ENCODE measurements around the gene TTC16. TPM values are rescaled to one million over a fixed set of nuclear protein-coding genes. Genes with fewer than 3 reads are reported as not detected.

The TTC16 gene
- total RNA-seq, 4 donors from 2014 or later = 0.16 to 0.21 TPM; not detected in 2

GRCh38 chr9:127753148-127753547 lies 37.3 kb downstream of the TTC16 start:
- 82% methylated on average over 8 of the region's 8 CpGs for WGBS
- peaks cover 15% of the 10 kb centered on the region for H3K36me3 ChIP-seq
- no peak overlapping the region for H3K27ac ChIP-seq
- TF ChIP-seq EP300 (IDR thresholded peaks at IDR 0.05) = no peak
- TF ChIP-seq POLR2A (IDR thresholded peaks at IDR 0.05) = no peak
- TF ChIP-seq CTCF (IDR thresholded peaks at IDR 0.05) = no peak
- TF ChIP-seq POLR2AphosphoS5 (IDR thresholded peaks at IDR 0.05) = no peak
- H3K27me3 ChIP-seq = peaks cover 34% of the 10 kb centered on the region
- H3K9me3 ChIP-seq = no peaks in the 10 kb centered on the region
- no peak for DNase-seq (ENCODE audit: low spot score in 2 of 2)
- H3K4me1 ChIP-seq = peaks cover 17% of the 10 kb centered on the region
- H3K4me3 ChIP-seq = no peak overlapping the region

- Histone ChIP-seq H3K4me3 (no peak overlapping the region), H3K9me3 (no peaks in the 10 kb centered on the region), H3K4me1 (peaks cover 17% of the 10 kb centered on the region), H3K36me3 (peaks cover 15% of the 10 kb centered on the region), H3K27me3 (peaks cover 34% of the 10 kb centered on the region), H3K27ac (no peak overlapping the region)
- WGBS = 69% methylated on average over 7 of the region's 8 CpGs
- no peak for DNase-seq (ENCODE audit: low spot score in 2 of 2)
- TF ChIP-seq CTCF (IDR thresholded peaks at IDR 0.05) (no peak), POLR2AphosphoS5 (IDR thresholded peaks at IDR 0.05) (no peak), POLR2A (IDR thresholded peaks at IDR 0.05) (no peak), EP300 (IDR thresholded peaks at IDR 0.05) (no peak)
Observed at GRCh38 chr9:127753622-127754021, 37.7 kb downstream of the TTC16 start.

GRCh38 chr9:127754099-127755060 lies 38.5 kb downstream of the TTC16 start:
- Histone ChIP-seq H3K36me3 (peaks cover 8% of the 10 kb centered on the region), H3K9me3 (no peaks in the 10 kb centered on the region), H3K4me3 (peak overlapping the region; percentile 26), H3K27ac (no peak overlapping the region), H3K4me1 (peaks cover 17% of the 10 kb centered on the region), H3K27me3 (peaks cover 34% of the 10 kb centered on the region)
- TF ChIP-seq POLR2A (IDR thresholded peaks at IDR 0.05) (no peak), EP300 (IDR thresholded peaks at IDR 0.05) (no peak), POLR2AphosphoS5 (IDR thresholded peaks at IDR 0.05) (no peak), CTCF (IDR thresholded peaks at IDR 0.05) (no peak)
- no peak for DNase-seq (ENCODE audit: low spot score in 2 of 2)
- 40% methylated on average over 3 of the region's 86 CpGs for WGBS

GRCh38 chr9:127755061-127756060 lies 39.5 kb downstream of the TTC16 start:
- 47% methylated on average over 19 of the region's 61 CpGs for WGBS
- peaks cover 34% of the 10 kb centered on the region for H3K27me3 ChIP-seq
- H3K4me3 ChIP-seq = peak overlapping the region; percentile 26
- peaks cover 17% of the 10 kb centered on the region for H3K4me1 ChIP-seq
- no peaks in the 10 kb centered on the region for H3K9me3 ChIP-seq
- no peak overlapping the region for H3K27ac ChIP-seq
- H3K36me3 ChIP-seq = peaks cover 1% of the 10 kb centered on the region
- TF ChIP-seq POLR2AphosphoS5 (IDR thresholded peaks at IDR 0.05) = no peak
- TF ChIP-seq CTCF (IDR thresholded peaks at IDR 0.05) = no peak
- no peak for TF ChIP-seq POLR2A (IDR thresholded peaks at IDR 0.05)
- TF ChIP-seq EP300 (IDR thresholded peaks at IDR 0.05) = no peak
- no peak for DNase-seq (ENCODE audit: low spot score in 2 of 2)

Data from suprapubic skin (tissue), 4 donors.